GM18951 (cell line): Measurements from ENCODE around the gene ZNF516.

Source experiments
- POLR2A ChIP-seq: IDR thresholded peaks from 4 replicates; pipeline ENCODE4 v1.6.1; 2011; ENCODE audit warnings: mild to moderate bottlenecking; ENCODE audit not compliant: insufficient read length, insufficient read depth; ENCODE audit errors: extremely low read depth
- in situ Hi-C: fragments of 300-500 bp; cut with MboI; formaldehyde crosslinking; loops from one replicate; pipeline ENCODE4 v1.12.0; 2022; ENCODE audit warnings: low sequenced_read_pairs, mixed read lengths, inconsistent platforms; ENCODE audit not compliant: unreplicated experiment

ZNF516 gene

GRCh38 chr18:76464281-76465259 is 30.5 kb downstream of the ZNF516 start:
- in situ Hi-C loops: no loop called here

DNA sequence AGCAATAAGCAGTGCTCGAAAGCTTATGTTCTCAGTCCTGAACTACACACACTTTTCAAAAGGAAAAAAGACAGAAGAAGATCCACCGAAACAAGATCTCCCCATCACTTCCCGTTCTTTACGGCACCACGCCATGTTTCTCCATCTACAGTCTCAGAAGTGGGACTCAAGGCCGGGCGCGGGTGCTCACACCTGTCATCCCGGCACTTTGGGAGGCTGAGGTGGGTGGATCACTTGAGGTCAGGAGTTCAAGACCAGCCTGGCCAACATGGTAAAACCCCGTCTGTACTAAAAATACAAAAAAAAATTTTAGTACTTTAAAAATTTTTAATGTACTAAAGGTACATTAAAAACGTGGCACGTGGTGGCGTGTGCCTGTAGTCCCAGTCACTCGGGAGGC is 31.2 kb downstream of the ZNF516 start:
- in situ Hi-C loops: no loop called here
- TF ChIP-seq POLR2A: no peak

More at GRCh38 chr18:76464281-76465259, 30.5 kb downstream of the ZNF516 start:
- TF ChIP-seq POLR2A: no peak

GRCh38 chr18:76463358-76463757 is 31.7 kb downstream of the ZNF516 start:
- no peak for TF ChIP-seq POLR2A
- in situ Hi-C loops: no loop called here

- in situ Hi-C loops: no loop called here
- TF ChIP-seq POLR2A: no peak
Measured at GRCh38 chr18:76462326-76462694, 32.7 kb downstream of the ZNF516 start.

- in situ Hi-C loops: no loop called here
- TF ChIP-seq POLR2A: no peak
Measured at GRCh38 chr18:76461692-76462325, 33.2 kb downstream of the ZNF516 start.

DNA sequence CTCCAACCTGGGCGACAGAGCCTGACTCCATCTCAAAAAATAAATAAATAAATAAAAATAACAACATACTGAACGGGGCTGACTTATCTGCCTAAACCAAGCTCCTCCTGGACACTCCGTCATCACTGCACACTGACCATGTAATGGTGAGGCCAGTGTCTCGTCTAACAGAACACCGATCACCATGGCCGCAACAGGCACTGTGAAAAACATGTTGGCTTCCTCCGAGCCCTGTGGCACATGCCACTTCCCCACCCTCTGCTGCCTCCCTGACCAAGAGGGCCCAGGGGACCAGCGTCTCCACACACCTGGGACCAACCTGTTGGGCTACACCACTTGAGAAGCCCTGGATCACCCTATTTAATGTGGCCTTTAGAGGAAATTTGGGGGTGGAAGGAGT is 33.9 kb downstream of the ZNF516 start:
- in situ Hi-C loops: no loop called here

GRCh38 chr18:76460482-76460881 is 34.6 kb downstream of the ZNF516 start:
- in situ Hi-C loops: no loop called here
- TF ChIP-seq POLR2A: no peak

More for the DNA sequence above, 33.9 kb downstream of the ZNF516 start:
- TF ChIP-seq POLR2A: no peak

GRCh38 chr18:76459687-76460350 is 35.2 kb downstream of the ZNF516 start:
- in situ Hi-C loops: no loop called here
- no peak for TF ChIP-seq POLR2A

DNA sequence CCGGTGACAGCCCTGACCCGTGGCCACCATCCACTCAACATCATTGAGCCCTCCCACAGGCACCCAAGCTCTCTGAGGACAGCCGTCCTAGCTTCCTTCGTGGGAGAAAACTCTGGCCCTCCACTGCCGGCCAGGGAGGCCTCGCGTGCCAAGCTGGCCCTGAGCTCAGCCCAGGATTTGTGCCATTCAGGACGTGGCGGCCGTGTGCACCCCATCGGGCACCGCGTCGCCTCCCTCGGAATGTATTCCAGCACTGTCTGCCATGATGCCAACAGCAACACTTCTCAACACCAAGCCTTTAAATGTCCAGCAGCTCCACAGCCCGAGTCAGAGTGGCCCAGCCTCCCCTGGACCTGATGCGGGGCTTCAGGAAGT is 35.7 kb downstream of the ZNF516 start:
- TF ChIP-seq POLR2A: no peak
- in situ Hi-C loops: no loop called here

DNA sequence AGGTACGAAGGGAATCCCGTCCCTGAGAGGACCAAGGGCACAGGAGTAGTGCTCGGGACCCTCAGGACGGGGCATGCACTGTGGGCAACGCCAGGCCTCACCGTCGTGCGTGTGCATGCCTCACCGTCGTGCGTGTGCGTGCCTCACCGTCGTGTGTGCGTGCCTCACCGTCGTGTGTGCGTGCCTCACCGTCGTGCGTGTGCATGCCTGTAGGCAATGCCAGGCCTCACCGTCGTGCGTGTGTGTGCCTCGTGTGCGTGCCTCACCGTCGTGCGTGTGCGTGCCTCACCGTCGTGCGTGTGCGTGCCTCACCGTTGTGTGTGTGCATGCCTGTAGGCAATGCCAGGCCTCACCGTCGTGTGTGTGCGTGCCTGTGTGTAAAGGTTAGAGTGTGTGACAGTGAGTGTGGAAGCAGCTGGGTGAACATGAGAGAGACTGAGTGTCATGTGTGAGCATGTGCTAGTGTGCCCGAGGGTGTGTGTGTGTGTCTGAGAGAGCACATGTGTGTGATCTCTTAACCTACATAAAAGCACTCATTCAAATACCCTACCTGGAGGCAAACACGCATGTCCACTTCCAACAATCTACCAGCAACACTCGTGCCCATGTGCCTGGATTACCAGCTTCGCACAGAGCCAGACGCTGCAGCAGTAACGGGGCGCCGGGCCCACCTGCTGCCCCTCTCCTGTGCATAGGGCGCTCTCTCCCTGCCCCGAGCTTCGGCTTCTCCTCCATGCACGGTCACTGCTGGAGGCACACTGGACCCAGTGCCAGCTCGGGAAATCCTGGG is 36.3 kb downstream of the ZNF516 start:
- in situ Hi-C loops: no loop called here
- TF ChIP-seq POLR2A: no peak

- no peak for TF ChIP-seq POLR2A
- in situ Hi-C loops: no loop called here
Measured at GRCh38 chr18:76457957-76458356, 37.1 kb downstream of the ZNF516 start.

GRCh38 chr18:76457475-76457874 is 37.6 kb downstream of the ZNF516 start:
- in situ Hi-C loops: no loop called here
- no peak for TF ChIP-seq POLR2A

DNA sequence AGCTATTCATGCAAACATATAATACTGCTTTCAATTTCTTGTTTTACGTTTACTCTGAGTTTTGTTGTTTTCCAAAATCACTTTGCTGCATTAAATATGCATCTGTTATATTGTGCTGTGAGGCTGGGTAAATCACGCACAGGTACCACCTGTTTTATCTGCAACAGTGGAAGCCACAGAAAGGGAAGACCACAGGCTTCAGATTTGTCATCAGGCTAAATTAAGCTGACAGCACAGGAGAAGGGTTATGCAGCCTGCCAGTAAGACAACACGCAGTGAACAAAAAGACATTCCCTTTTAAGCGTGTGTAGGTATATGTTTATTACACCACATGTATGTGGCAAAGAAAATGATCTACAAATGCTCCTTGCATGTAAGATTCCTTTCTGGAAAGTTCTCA is 38.2 kb downstream of the ZNF516 start:
- TF ChIP-seq POLR2A: no peak

More for the DNA sequence above, 38.2 kb downstream of the ZNF516 start:
- in situ Hi-C loops: no loop called here
